EH (cell line): ENCODE data around the gene RGL1.

ENCODE experiments used
- DNase-seq: peaks from one replicate; pipeline ENCODE4 v3.0.0-alpha.2; 2015; ENCODE audit warnings: low read depth

Gene RGL1

DNA sequence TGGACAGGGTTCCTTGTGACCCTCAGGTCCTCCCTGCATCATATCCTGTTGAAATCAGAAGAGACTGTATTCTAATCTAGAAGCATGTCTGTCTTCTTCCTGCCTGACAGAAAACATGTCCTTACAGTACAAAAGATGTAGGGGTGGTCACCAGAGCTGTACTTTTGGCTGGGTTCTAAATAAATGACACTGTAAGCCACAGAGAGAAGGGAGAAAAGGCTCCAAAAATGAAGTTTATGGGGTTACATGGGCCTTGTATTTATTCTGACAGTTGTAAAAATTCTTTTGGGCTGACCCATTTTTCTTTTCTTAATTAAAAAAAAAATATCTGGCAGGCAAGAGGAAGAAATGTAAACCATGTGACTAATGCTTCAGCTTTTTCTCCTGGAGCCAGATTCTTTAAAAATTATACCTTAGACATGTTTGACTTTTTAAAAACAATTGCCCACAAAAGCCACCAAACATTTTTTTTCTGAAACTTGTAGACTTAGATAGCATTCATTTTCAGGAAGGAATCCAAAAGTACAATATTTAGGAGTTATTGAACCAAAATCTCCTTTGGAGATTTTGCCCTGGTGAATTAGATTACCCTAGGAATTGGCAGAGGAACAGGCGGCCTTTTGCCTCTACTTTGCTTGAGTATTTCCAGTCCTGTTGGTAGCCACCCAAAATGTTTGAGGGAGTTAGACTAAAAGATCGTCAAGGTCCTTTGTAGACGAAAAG is 17.1 kb downstream of the RGL1 start:
- peak; percentile 88 for DNase-seq

DNA sequence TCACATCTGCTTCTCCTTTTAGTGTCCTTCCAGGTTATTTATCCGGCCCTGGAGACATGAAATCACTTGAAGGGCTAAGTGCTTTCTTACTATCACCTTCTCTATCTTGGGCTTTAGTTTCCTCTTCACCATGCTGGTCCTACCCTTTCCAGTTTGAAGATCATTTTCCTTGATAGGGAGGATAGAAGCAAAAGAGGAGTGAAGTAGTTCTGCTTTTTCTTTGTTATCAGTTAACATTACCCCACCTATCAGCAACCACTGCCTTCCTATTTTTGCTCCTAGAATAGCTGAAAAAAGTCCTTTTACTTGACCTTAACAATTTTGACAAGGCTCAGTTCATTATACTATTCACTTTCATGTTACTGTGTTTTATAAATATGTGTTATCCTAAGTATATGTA is 19.4 kb downstream of the RGL1 start:
- DNase-seq = no peak

DNA sequence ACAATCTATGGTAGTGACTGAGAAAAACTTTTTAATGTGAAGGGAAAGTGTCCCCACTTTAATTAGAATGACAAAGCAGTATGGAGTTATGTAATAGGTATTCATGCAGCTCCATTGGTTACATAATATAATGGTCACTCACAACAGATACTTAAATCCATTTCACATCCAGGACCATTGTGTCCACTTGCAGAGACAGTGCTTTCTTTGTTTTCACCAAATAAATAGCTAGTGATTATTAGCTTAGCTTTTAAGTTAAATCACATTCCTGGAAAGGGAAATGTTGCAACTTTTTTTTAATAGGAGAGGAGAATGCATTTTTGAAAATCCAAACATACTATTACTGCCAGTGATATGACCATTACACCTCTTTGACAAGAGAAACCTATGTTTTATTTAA is 22.9 kb downstream of the RGL1 start:
- DNase-seq = peak; percentile 40

DNA sequence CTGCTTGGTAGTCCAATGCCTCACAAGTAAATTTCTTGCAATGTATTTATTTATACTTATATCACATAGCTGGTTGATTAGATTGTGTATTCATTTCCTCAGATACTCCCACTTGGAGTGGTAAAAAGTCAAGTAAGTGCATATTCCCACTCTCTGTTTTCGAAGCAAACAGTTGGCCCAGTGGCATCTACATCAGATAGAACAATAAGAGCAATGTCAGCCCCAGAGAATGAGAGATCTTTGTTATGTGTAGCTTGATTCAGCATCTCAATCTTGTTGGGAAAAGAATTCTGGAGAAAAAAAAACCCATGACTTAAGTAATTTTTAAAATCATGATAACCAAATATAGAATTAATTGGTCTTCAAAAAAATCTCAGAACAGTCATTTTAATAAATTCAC is 25.5 kb downstream of the RGL1 start:
- DNase-seq = no peak

DNA sequence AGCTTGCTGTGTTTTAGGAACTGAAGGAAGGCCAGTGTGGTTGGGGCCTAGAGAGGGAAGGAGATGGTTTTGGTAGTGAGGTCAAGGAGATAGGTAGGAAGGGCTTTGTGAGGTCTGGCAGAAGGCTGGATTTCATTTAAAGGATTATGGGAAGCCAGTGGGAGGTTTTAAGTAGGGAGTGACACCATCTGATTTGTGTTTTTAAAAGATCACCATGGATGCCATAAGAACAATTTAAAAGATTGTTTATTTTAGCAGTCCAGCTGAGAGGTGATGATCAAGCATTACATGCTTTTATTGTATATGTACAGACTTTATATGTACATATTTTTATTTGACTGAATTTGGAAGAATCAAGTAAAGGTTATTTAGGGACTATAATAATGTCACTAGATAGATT is 26.4 kb downstream of the RGL1 start:
- peak; percentile 25 for DNase-seq

DNA sequence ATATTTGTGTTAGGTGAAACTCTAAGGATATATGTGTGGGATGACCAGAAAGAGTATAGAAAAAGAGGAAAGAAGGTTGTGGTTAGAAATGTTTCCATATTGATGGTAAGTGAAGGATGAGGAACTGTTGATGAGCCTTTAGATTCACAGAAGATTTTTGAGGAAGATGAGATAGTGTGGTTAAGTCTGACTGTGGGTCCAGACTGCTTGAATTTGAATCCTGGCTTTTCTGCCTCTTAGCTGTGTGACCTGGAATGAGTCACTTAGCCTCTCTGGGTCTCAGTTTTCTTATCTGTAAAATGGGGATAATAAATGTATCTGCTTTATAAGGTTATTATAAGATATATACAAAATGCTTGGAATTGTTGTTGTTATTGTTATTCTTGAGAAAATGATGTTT is 27.5 kb downstream of the RGL1 start:
- no peak for DNase-seq

- no peak for DNase-seq
Measured at GRCh38 chr1:183834568-183834967, 29.6 kb downstream of the RGL1 start.

DNA sequence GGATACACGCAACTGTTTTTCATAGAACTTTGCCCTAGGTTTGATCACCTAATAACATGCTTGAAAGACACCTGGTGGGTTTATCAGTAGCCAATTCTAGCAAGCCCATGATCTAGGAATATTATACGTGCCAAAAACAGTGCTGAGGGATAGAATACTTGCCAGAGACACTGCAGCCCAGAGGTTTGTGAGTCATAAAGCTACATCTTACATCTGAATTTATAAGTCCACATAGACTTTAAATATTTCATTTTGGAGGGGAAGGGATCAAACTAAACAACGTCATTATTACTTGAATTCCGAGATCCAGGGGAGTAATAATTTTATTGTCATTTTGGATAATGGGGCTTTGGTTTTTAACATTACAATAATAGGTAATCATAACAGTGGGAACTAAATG is 31.7 kb downstream of the RGL1 start:
- DNase-seq = no peak

- no peak for DNase-seq
Measured at GRCh38 chr1:183837062-183837461, 32.1 kb downstream of the RGL1 start.

DNA sequence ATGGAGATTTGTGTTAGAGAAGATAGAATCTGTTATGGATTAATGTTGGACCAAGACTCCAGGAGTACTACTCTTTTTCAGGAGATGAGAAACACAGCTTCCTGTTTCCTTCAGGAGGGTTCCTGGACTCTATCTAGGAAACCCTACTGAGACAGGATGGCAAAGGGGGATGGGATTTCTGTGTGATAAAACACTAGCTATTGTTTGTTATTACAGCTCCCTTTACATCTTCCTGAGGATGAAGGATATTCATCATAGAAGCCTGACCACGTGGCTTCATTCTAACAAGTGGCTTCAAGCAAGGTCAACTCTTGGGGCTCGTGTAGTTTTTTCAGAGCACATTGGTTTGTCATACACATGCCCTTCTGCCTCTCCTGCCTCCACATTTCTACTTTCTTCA is 33.3 kb downstream of the RGL1 start:
- no peak for DNase-seq

DNA sequence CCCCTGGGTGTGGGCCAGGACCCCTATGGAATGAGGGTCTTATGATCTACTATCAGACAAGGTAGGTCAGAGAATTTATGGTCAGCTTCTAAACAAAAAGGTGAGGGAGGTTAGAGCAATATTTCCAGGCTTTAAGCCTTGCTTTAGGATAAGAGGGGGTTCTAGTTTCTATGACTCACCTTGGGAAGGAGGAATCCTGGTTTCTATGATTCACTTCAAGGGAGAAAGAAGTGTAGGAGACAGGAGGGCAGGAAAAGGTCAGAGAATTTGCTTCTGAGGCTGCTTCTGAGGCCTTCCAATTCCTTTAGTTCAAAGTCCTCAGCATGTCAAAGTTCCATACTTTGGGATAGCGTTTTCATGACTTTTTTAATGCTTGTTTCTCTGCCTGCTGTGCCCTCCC is 35.2 kb downstream of the RGL1 start:
- DNase-seq = peak; percentile 68

DNA sequence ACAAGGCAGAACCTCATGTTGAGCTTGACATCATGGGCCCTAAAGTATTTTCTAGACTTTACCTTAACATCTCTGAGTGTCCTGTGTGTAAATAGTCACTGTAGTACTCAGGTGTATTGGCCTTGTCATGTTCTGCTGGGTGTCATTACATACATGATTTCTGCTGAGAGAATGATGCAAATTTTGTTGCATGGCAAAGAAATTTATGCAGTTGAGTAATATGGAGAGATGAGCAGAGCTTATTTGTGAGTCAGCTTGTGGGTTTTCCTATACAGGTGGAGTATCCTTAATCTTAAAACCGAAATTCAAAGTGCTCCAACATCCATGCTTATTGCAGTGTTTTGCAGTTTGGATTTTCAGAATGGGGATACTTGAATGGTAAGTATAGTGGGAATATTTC is 36.6 kb downstream of the RGL1 start:
- DNase-seq = no peak

DNA sequence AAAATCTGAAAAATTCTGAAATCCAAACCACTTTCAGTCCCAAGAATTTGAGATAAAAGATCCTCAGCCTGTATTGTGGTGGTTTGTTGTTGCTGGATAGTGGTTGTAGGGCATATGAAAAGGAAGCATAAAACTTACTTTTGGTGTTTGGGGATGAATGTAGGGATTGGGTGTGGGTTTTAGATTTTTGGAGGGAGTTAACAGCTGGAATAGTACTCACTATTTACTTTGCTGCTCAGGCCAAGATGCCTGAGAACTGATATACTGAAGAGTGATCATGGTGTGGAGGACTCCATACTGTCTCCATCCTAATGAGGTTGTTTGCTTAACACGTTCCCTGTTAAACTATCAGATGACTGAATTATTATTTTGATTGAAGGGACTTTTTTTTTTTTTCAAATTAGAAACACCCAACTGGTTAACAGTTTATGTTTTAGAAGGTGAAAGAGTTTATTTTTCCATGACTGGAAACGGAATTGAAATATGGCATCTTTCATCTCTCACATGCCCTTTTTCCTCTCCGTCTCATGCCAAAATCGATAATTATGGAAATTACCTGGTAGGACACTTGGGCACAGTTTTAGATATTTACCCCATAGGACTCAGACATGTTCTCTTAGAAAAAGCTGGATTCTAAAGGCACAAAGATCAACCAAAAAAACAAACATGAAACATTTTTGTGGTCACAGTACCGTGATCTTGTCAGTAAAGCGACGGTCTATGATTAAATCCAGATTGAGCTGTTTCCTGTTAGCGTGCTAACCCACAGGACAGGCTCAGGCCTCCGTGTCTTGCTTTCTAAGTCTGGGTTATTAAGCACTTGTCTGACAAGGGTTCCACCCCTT is 37.3 kb downstream of the RGL1 start:
- peak; percentile 97 for DNase-seq

- DNase-seq = no peak
Measured at GRCh38 chr1:183842795-183843144, 37.9 kb downstream of the RGL1 start.

DNA sequence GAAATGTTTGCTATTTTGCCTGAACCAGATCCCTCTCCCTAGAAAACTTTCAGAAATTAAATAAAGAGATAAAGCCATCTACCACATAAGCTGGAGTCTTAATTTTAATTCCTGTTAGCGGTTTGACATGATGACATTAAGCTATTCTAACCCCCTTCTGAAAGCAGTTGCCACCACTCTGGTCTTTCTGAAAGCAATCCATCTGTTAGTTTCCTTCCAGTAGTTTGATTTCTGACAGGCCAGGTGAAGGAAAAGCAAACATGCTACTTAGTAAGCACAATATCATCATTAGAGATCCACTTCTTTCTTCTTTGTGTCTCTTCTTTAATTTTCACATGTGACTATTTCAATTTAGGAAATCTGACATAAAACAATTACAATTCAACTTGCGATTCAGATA is 39.9 kb downstream of the RGL1 start:
- DNase-seq = no peak

DNA sequence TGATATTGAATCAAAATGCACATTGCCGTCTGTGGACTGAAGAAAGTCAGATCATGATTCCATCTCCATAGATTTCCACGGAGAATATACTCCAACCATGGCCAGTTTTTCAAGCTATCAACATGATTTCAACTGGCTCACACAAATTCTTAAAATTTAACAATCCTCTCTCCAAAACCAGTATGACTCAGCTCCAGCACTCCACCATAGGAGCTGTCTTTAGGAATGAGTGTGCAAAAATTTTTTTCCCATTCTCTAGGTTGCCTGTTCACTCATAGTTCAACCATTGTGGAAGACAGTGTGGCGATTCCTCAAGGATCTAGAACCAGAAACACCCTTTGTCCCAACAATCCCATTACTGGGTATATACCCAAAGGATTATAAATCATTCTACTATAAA is 40.8 kb downstream of the RGL1 start:
- peak; percentile 65 for DNase-seq

GRCh38 chr1:183847641-183848040 is 42.7 kb downstream of the RGL1 start:
- DNase-seq = no peak

DNA sequence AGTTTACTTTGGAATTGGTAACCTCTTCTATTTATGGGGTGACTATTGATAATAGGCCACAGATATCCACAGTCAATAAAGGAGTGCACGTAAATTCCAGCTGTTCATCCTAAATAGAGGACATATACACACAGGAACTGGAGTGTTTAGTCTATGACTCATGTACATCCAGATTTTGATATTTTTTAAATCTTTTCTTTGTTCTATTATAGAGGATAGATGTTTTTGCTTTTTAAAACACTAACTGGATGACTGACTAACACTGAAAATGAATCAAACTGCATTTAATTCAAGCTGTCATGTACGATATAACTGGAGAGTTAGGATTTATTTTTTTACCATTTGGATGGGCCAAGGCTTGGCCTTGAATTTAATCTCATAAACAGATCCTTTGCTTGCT is 45.9 kb downstream of the RGL1 start:
- no peak for DNase-seq

DNA sequence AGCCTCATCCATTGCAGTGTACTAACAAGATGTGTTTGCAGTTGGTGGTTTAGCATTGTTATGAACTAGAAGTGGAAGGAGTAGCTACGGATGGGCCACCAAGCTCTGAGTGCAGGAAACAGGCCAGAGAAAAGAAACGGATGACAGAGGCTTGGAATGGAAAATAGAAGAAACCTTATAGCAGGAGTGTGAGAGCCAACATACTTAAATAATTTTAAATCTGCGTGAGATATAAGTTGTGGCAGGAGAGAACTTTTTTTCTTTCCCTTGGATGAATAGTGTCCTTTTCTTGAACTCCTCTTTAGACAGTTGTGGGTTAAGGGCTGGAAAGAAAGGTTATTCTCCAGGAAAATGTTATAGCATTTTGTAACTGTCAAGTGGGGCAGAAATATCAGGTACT is 54.2 kb downstream of the RGL1 start:
- no peak for DNase-seq

DNA sequence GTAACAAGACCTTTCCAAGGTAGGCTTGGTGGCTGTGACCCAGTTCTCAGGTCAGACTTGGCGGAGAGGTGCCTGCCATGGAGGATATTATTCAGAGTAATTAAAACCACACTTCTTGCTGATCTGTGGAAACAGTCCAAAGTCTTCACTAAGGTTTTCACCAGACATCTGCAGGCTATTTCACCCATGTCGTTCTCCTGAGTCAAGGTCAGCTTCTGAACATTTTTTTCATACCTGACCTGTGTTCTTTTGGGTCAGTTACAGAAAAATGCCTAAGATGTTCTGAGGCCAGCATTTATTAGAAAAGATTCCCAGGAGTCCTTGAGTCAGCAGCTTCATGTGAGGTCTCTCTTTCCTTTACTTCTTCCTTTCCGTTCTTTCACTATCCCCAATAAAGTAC is 54.9 kb downstream of the RGL1 start:
- DNase-seq = peak; percentile 57

DNA sequence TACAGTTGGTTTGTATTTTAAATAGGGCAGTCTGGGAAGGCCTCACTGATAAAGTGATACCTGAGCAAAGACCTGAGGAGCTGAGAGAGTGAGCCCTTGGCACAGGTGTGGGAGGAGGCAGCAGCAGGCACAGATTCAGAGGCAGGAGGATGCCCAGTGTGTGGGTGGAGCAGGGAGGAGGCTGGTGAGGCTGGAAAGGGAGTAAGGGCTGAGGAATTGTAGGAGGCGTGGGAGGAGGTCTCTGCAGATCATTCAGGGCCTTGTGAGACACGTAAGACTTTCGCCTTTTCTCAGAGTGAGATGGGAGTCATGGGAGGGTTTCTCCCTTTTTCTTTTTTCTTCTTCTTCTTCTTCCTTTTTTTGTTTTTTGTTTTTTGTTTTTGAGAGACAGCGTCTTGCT is 58.0 kb downstream of the RGL1 start:
- DNase-seq = no peak

DNA sequence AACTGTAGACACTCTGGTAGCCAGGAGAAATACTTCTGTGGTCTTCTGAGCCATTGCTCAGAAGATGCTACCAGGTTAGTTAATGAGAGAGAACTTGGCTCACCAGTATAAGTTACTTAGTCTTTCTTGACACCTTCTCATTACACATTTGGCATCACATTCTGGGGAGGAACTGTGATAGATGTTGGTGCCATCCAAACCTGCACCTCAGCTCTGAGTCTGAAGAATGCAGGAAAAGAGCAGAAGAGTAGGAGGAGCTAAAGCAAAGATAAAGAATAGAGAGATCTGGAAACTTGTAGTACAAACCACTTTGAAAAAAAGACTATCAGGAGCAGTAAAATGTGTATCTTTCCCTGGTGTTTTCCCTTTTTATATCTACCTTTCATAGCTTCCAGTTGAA is 58.9 kb downstream of the RGL1 start:
- no peak for DNase-seq

DNA sequence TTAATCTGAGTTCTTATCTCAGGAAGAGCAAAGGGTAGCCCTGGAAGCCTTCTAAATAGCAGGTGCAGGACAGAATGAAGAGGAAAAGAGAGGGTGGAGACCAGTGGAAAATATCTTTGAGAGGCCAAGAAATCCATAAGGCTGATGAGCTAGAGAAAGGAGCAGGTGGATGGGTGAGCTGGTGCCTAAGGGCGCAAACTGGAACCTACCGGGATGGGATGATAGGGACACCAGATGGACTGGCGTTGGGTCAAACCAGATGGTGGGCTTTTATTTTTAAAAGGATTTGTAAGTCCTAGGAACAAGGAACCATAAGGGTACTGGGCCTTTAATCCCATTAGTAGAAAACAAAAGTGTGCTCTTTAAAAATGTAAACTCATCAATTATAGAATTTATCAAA is 59.7 kb downstream of the RGL1 start:
- DNase-seq = no peak

DNA sequence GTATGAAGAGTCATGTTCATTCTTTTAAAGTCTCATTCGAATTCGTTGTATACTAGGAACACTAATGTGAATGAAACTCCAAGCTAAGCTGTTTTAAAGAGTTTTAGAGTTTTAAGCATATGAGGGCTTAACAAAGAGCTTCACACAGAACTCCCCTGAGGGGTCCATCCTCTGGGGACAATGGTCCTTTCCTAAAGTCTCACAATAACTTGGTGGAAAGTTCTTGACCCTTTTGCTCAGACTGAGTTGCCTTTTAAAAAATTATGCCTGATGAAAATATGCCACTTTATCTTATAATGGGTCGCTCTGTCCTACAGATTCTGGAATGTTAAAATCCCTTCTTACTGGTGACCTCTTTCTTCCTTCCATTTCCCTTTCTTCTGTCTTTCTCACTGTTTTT is 64.3 kb downstream of the RGL1 start:
- DNase-seq = no peak
